GM12864 (cell line): ENCODE results near the gene RYK.

Experiments used
- DNase-seq: peaks from one replicate; pipeline ENCODE4 v3.0.0-alpha.2; 2011; ENCODE audit warnings: low read depth
- H3K4me3 ChIP-seq: 2 replicates; pipeline ENCODE4 v1.5.1; 2011; ENCODE audit warnings: mild to moderate bottlenecking, low read depth, low read length, control low read depth
- CTCF ChIP-seq: IDR thresholded peaks from 2 replicates; pipeline ENCODE4 v1.5.1; 2011; ENCODE audit warnings: low read depth, mild to moderate bottlenecking, moderate library complexity, low read length, control low read depth, inconsistent platforms; ENCODE audit errors: missing control alignments

RYK gene

GRCh38 chr3:134250717-134251220, at the start of gene RYK:
Gene RYK (minus strand): TSS chr3:134250859. CDS start chr3:134250654, 205 bp downstream.
- TF ChIP-seq CTCF, result no peak
- no peak for DNase-seq
- H3K4me3 ChIP-seq, result peak within 1 kb of the TSS; percentile 82

- DNase-seq, result no peak
- H3K4me3 ChIP-seq, result no peak overlapping the region
- no peak for TF ChIP-seq CTCF
These were observed 49.2 kb upstream of the RYK start for GRCh38 chr3:134299888-134300206.

GRCh38 chr3:134299185-134299887, 48.7 kb upstream of the RYK start:
- TF ChIP-seq CTCF, result peak; percentile 20
- no peak for DNase-seq
- no peak overlapping the region for H3K4me3 ChIP-seq

- TF ChIP-seq CTCF, result no peak
- no peak for DNase-seq
- H3K4me3 ChIP-seq, result no peak overlapping the region
These were observed 47.6 kb upstream of the RYK start for GRCh38 chr3:134298249-134298648.

GRCh38 chr3:134296616-134297015, 46.0 kb upstream of the RYK start:
- TF ChIP-seq CTCF, result no peak
- no peak overlapping the region for H3K4me3 ChIP-seq
- DNase-seq, result no peak

GRCh38 chr3:134295930-134296329, 45.3 kb upstream of the RYK start:
- no peak overlapping the region for H3K4me3 ChIP-seq
- TF ChIP-seq CTCF, result no peak
- no peak for DNase-seq
